CD4-positive, alpha-beta T cell treated with Interleukin-17A for 4 hours (primary cell): ENCODE data around the gene SOX13.

Source experiments
- DNase-seq: peaks from one replicate; pipeline ENCODE4 v3.0.0-alpha.2; 2020; ENCODE audit warnings: mixed read lengths

The SOX13 gene

DNA sequence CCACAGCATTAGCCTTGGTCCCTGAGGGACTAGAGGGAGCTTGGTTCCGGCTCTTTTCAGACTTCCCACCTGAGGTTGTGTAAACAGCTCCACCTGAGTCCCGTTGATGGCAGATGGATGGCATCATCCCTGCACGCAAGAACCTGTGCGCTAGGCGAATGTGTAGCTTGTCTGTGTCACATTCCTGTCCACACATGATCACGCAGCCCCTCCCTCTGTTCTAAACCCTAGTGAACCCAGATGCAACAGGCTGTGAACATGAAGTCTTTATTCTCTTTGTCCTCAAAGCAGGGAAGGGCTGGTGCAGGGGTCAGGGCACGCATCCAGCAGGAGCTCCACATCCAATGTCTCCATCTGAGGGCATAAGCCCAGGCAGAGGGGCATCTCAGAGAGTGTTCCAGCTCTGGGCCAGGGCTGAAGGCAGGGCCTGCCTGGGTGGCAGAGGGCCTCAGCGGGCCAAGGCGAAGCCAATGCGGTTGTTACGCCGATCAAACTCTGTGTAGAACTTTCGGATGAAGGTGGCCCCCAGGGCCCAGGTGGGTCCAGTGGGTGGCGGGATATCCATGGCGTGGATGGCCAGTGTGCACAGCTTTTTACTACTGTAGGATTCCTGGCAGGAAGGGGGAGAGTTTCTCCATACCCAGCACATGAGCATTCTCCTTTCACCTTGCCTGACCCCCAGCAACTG lies 81.8 kb downstream of the SOX13 start:
- no peak for DNase-seq

DNA sequence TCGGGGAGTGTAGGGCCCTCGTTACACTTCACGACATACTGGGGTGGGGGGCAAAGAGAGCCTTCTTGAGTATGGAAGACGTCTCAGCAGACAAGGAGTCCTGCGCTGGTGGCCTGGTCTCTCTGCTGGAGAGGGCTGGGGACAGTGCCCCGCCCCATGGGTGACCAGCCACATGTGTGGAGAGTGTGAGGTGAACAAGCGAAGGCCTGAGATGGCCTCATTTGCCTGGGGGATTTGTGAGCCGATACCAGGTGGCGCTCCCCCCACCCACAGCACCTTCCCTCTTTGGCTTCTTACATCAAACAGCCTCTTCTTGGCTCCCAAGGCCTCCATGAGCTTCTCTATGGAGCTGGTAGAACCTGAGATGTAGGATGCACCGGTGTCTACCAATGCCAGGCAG lies 83.0 kb downstream of the SOX13 start:
- DNase-seq: no peak

- no peak for DNase-seq
Observed at GRCh38 chr1:204157962-204158361, 85.0 kb downstream of the SOX13 start.

GRCh38 chr1:204161609-204162493 lies 88.9 kb downstream of the SOX13 start:
- no peak for DNase-seq

DNA sequence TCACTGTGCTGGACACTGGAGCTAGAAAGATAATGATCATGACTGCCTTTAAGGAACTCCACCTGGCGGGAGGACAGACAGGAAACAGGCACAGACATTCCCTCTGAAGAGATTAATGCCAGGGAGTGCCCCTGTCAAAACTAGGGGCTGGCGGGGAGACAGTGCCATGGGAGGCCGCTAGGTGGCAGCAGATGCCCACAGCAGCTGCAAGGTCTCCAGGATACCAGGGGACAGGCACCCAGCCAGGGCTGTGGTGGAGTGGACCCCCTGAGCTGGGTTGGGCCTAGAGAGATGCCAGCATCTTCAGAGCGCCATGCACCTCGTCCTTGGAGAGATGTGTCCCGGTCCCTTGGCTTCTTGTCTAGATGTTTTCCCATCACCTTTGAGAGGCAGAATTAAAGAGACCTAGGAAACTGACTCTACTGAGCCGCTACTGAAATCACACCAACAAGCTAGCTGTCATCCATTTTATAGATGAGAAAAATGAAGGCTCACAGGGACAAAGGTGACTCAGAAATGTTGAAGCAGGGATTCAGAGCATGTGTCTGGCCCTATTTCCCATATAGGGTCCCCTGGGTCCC lies 89.7 kb downstream of the SOX13 start:
- DNase-seq: peak; percentile 81

DNA sequence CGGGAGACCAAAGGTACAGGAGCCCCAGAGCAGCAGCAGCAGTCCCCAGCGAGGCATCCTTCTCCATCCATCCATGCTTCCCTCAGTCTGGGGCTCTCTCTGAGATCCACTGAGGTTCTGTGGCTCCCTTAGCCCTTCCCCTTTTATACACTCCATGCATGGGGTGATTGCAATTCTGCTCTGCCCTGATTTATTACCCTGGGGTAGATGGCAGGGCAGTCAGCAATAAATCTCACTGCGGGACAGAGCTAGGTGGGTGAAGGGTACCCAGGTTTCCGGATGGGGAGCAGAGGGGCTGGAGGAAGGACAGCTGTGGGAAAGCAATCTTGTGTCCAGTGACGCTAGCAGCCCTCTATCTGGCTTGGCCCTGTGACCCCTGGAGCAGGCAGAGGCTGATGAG lies 93.3 kb downstream of the SOX13 start, which contains the start of gene REN:
REN (minus strand) TSS at position 119 of the 400 bp plus-strand sequence; CDS start at position 75, 44 bp downstream.
- no peak for DNase-seq

DNA sequence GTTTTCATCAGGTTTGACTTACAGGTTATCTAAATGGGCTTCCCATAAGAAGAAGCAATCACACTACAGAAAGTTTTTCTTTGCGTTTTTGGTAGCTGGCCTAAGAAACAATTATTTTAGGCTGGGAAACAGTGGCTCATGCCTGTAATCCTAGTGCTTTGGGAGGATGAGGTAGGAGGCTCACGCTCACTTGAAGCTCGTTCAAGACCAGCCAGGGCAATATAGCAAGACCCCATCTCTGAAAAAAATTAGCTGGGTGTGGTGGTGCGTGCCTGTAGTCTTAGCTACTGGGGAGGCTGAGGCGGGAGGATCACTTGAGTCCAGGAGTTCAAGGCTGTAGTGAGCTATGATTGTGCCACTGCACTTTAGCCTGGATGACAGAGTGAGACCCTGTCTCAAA lies 94.8 kb downstream of the SOX13 start:
- DNase-seq: no peak

GRCh38 chr1:204169858-204170257 lies 96.9 kb downstream of the SOX13 start:
- no peak for DNase-seq

GRCh38 chr1:204170494-204171155 lies 97.7 kb downstream of the SOX13 start:
- no peak for DNase-seq

DNA sequence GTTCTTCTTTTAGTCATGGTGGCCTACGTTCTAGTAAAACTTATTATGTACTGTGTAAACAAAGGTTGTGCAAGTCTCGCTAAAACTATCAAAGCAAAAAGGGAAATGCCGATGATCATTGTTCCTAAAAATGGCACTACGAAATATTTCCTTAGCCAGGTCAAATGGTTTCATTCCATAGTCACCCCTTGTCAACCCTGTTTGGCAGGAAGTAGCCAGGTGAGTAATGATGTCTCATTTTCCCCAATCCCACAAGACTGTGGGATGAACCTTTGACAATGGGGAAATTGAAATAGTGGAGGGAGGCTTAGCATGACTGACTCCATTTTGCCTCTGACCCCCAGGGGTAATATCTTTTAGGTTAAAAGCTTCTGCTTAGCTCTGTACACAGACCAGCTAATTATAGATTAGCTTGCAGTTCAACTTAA lies 98.8 kb downstream of the SOX13 start:
- DNase-seq: no peak

GRCh38 chr1:204172404-204173029 lies 99.6 kb downstream of the SOX13 start:
- DNase-seq: no peak

- no peak for DNase-seq
Observed at GRCh38 chr1:204174958-204175357, 102.0 kb downstream of the SOX13 start.

DNA sequence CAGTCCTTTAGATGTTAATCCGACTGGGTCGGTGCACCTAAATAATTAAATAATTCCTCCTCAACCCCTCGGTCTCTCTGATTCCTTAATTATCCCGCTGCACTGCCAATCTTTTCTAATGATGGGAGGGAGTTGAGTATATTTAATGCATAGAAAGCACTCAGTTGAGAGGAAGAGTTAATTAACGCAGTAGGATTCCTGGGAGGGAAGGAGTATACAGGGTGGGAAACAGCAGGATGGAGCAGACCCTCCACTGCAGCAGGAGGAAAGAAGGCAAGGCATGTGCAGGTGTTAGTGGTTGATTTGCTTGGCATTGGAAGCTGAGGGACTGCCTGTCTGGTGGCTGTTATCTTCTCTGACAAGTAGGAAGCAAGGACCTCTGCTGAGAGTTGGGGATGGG lies 103.1 kb downstream of the SOX13 start:
- no peak for DNase-seq

GRCh38 chr1:204177133-204177532 lies 104.2 kb downstream of the SOX13 start:
- no peak for DNase-seq
